HL-60 (cell line): ENCODE results near the gene LY9.
A peak's percentile ranks its signal among the peaks of the same experiment; 100 is the strongest.

Source experiments
- DNase-seq, 2 experiments: peaks; one replicate each; pipeline ENCODE4 v3.0.0-alpha.2; 2010 to 2020; ENCODE audit warnings: low read depth in 1 of 2, low spot score in 1 of 2
- H3K27ac ChIP-seq: fragments of 250-450 bp; sonication (Bioruptor Pico); replicated peaks from 2 replicates; pipeline ENCODE4 v1.5.1; 2020; ENCODE audit warnings: mild to moderate bottlenecking, moderate library complexity
- H3K27me3 ChIP-seq: fragments of 250-450 bp; sonication (Bioruptor Pico); 2 replicates; pipeline ENCODE4 v1.5.1; 2021; ENCODE audit warnings: mild to moderate bottlenecking, moderate library complexity; ENCODE audit not compliant: insufficient read depth, poor library complexity, severe bottlenecking
- H3K4me3 ChIP-seq: replicated peaks from 2 replicates; pipeline ENCODE4 v1.5.1; 2011; ENCODE audit warnings: mild to moderate bottlenecking, control low read depth, low read length; ENCODE audit not compliant: insufficient read depth
- GABPA ChIP-seq: IDR thresholded peaks from 2 replicates; pipeline ENCODE4 v1.6.1; 2012; ENCODE audit warnings: low read depth
- POLR2AphosphoS5 ChIP-seq: IDR thresholded peaks from 2 replicates; pipeline ENCODE4 v1.6.1; 2012; ENCODE audit warnings: low read depth
- REST ChIP-seq: IDR thresholded peaks from 2 replicates; pipeline ENCODE4 v1.6.1; 2012; ENCODE audit warnings: low read depth; ENCODE audit not compliant: insufficient replicate concordance
- SPI1 ChIP-seq: IDR thresholded peaks from 2 replicates; pipeline ENCODE4 v1.6.1; 2012; ENCODE audit warnings: low read depth, mild to moderate bottlenecking, borderline replicate concordance
- TF ChIP-seq, protein P1 (sequence below): IDR thresholded peaks from one replicate; pipeline ENCODE4 v1.5.1; 2011; ENCODE audit warnings: low read length, control low read depth, inconsistent platforms; ENCODE audit not compliant: insufficient read depth

LY9 gene

DNA sequence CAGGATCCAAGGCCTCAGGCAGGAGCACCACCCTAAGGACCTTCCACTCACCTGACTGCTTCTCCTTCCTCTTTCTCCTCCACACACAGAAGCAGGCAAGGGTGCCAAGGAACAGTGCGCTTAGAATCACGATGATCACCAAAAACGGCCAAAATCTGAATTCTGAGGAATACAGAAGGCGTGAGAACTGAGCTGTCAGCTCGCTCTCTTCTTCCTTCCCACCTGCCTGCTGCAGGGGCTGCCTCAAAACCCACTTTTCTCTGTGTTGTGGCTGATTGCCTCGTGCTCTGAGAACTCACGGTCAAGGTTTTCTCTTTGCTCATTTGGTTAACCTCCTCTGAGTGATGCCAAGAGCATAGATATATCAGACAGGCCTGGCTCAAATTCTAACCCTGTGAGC, 42.9 kb downstream of the LY9 start:
- no peak for TF ChIP-seq GABPA
- no peak for TF ChIP-seq POLR2AphosphoS5
- Histone ChIP-seq H3K4me3 (no peak overlapping the region), H3K27ac (no peak overlapping the region), H3K27me3 (no peaks in the 10 kb centered on the region)
- no peak for DNase-seq

- no peak for DNase-seq
- TF ChIP-seq REST (no peak), POLR2AphosphoS5 (no peak)
- H3K27ac ChIP-seq, result no peak overlapping the region
- no peak overlapping the region for H3K4me3 ChIP-seq
- no peaks in the 10 kb centered on the region for H3K27me3 ChIP-seq
These were observed 43.8 kb downstream of the LY9 start for GRCh38 chr1:160839746-160840145.

DNA sequence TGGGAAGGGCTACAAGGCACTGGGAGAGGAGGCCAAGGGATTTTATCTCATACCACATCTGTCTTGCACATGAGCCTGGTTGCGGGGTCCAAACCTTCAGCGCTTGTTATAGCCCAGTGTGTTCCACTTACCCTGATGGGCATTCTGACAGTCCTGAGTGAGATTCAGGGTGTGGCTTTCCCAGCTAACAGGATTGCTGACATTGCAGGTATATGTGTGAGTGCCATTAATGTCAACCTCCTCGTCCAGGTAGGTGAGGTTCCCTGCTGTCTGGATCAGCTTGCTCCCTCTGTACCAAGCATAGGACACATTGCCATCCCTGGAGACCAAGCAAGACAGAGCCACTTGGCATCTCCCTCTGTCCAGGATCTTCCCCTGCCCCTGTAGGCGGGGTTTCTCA, 45.1 kb downstream of the LY9 start:
- Histone ChIP-seq H3K4me3 (no peak overlapping the region), H3K27ac (no peak overlapping the region), H3K27me3 (no peaks in the 10 kb centered on the region)
- no peak for DNase-seq
- TF ChIP-seq REST (no peak), GABPA (no peak), SPI1 (no peak), POLR2AphosphoS5 (no peak)
- TF ChIP-seq, protein P1, sequence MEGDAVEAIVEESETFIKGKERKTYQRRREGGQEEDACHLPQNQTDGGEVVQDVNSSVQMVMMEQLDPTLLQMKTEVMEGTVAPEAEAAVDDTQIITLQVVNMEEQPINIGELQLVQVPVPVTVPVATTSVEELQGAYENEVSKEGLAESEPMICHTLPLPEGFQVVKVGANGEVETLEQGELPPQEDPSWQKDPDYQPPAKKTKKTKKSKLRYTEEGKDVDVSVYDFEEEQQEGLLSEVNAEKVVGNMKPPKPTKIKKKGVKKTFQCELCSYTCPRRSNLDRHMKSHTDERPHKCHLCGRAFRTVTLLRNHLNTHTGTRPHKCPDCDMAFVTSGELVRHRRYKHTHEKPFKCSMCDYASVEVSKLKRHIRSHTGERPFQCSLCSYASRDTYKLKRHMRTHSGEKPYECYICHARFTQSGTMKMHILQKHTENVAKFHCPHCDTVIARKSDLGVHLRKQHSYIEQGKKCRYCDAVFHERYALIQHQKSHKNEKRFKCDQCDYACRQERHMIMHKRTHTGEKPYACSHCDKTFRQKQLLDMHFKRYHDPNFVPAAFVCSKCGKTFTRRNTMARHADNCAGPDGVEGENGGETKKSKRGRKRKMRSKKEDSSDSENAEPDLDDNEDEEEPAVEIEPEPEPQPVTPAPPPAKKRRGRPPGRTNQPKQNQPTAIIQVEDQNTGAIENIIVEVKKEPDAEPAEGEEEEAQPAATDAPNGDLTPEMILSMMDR, result no peak

GRCh38 chr1:160844447-160845232, 48.7 kb downstream of the LY9 start:
- no peak for DNase-seq
- H3K27ac ChIP-seq, result peak overlapping the region; percentile 16

More at GRCh38 chr1:160844447-160845232, 48.7 kb downstream of the LY9 start:
- no peaks in the 10 kb centered on the region for H3K27me3 ChIP-seq
- no peak for TF ChIP-seq POLR2AphosphoS5
- no peak for TF ChIP-seq GABPA
- TF ChIP-seq, protein P1, result no peak
- no peak for TF ChIP-seq REST
- no peak for TF ChIP-seq SPI1
- no peak overlapping the region for H3K4me3 ChIP-seq
